Measurements from ENCODE around the gene PLEKHA7. TPM values are rescaled to one million over a fixed set of nuclear protein-coding genes. Genes with fewer than 3 reads are reported as not detected.

The PLEKHA7 gene
- polyA plus RNA-seq, 1 donor, result 59.0 TPM

GRCh38 chr11:16981651-16982194, 32.5 kb downstream of the PLEKHA7 start:
- no CpG with 5 or more reads among the region's 9 CpGs for WGBS (ENCODE audit: insufficient coverage, low lambda C conversion rate)
- Histone ChIP-seq H3K27me3 (ENCODE audit: control insufficient read depth, insufficient read depth, low read length) (no peaks in the 10 kb centered on the region), H3K4me1 (ENCODE audit: control insufficient read depth, insufficient read depth, low read length) (peaks cover 79% of the 10 kb centered on the region), H3K27ac (ENCODE audit: low read length) (peak overlapping the region; percentile 57), H3K9me3 (ENCODE audit: control insufficient read depth, low read depth, low read length) (no peaks in the 10 kb centered on the region), H3K4me3 (ENCODE audit: low read length) (no peak overlapping the region), H3K36me3 (ENCODE audit: control insufficient read depth, insufficient read depth, low read length) (peaks cover 12% of the 10 kb centered on the region)
- peak in 1 of 2 donors; percentile 36 for DNase-seq

DNA sequence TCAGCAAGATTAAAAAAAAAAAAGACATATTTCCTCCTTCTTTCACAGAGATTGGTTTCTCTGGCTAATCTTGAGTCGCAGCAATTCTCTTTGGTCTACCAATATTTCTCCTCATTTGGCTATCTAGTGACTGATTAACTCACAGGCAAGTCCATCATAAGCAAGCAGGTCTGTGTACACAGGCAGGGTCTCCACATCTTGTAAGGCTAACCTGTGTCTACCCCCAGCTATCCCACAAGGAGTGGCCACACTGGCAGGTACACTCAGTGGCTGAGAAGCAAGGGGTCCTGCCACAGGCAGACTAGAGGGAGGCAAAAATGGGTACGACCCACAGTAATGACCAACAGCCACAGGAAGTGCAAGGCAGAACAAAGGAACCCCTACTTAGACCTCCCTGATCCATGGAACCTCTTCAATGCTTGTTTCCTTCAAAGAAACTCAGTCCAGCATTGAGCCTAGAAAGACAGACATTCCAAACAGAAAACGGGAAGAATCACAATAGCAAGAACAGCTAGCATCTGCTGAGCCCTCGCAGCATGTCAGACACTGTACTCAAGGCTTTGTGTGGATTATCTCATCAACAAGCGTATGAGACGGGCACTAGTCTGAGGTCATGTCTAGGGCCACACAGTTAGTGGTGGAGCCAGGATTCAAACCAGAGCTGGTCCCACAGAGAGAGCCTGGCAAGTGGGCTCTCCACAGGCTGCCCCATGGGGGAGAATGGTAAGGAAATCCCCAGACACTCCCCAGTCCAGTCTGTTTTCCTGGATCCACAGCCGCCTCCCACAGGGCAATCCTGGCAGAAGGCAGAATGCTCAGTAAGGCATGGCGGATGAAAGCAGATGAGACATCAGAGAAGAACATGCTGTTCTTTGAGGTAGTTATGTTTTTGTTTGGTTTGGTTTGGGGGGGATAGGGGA, 34.3 kb downstream of the PLEKHA7 start:
- peak overlapping the region; percentile 36 for H3K27ac ChIP-seq (ENCODE audit: low read length)

GRCh38 chr11:16977994-16978315, 36.3 kb downstream of the PLEKHA7 start:
- H3K4me3 ChIP-seq (ENCODE audit: low read length), result no peak overlapping the region
- no peak overlapping the region for H3K27ac ChIP-seq (ENCODE audit: low read length)
- no peak for DNase-seq
- H3K27me3 ChIP-seq (ENCODE audit: control insufficient read depth, insufficient read depth, low read length), result no peaks in the 10 kb centered on the region
- H3K9me3 ChIP-seq (ENCODE audit: control insufficient read depth, low read depth, low read length), result no peaks in the 10 kb centered on the region
- H3K4me1 ChIP-seq (ENCODE audit: control insufficient read depth, insufficient read depth, low read length), result peaks cover 46% of the 10 kb centered on the region
- H3K36me3 ChIP-seq (ENCODE audit: control insufficient read depth, insufficient read depth, low read length), result peaks cover 7% of the 10 kb centered on the region
- WGBS (ENCODE audit: insufficient coverage, low lambda C conversion rate), result no CpG with 5 or more reads among the region's 2 CpGs

More for the DNA sequence above, 34.3 kb downstream of the PLEKHA7 start:
- Histone ChIP-seq H3K4me3 (ENCODE audit: low read length) (no peak overlapping the region), H3K36me3 (ENCODE audit: control insufficient read depth, insufficient read depth, low read length) (peaks cover 12% of the 10 kb centered on the region), H3K9me3 (ENCODE audit: control insufficient read depth, low read depth, low read length) (no peaks in the 10 kb centered on the region), H3K27me3 (ENCODE audit: control insufficient read depth, insufficient read depth, low read length) (no peaks in the 10 kb centered on the region), H3K4me1 (ENCODE audit: control insufficient read depth, insufficient read depth, low read length) (peaks cover 63% of the 10 kb centered on the region)
- DNase-seq, result peak in 1 of 2 donors; percentile 71
- WGBS (ENCODE audit: insufficient coverage, low lambda C conversion rate), result no CpG with 5 or more reads among the region's 8 CpGs

DNA sequence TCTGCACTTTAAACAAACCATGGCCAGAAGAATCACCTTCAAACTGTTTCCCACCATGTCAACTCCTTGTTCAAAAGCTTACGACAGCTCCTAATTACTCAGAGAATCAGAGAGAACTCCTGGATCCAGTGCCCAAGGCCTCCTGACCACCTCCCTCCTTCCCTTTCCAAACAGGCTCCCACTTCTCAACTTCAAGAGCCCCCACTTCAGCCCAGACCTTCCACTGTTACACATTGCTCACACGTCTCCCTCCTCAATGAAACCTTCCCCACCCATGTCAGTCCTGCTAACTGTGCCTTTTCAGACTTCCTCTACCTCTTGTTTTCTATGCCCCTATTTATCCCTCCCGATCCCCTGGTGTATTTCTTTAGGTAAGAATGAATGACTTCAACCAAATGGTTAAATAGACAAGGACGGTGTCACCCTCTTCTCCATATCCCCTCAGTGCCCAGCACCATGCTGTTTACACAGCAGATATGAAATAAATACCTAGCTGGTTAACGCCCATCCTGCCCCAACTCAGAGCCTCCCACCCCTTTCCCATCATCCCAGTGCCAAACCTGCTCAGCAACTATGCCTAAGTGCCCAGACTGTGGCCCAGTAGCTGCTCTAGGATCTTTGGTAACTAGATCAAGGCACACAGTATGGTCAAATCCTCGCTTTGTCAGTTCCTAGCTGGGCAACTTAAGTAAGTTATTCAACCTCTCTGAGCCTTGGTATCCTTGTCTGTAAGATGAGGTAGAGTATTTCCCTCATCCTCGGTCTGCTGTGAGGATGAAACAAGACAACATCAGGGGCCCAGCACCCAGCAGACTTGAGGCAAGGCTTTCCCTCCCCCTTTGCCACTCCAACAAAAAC, 36.8 kb downstream of the PLEKHA7 start:
- peaks cover 40% of the 10 kb centered on the region for H3K4me1 ChIP-seq (ENCODE audit: control insufficient read depth, insufficient read depth, low read length)
- H3K36me3 ChIP-seq (ENCODE audit: control insufficient read depth, insufficient read depth, low read length), result peaks cover 7% of the 10 kb centered on the region
- no peaks in the 10 kb centered on the region for H3K9me3 ChIP-seq (ENCODE audit: control insufficient read depth, low read depth, low read length)
- WGBS (ENCODE audit: insufficient coverage, low lambda C conversion rate), result 100% methylated on average over 2 of the region's 7 CpGs
- H3K27me3 ChIP-seq (ENCODE audit: control insufficient read depth, insufficient read depth, low read length), result no peaks in the 10 kb centered on the region
- H3K27ac ChIP-seq (ENCODE audit: low read length), result no peak overlapping the region
- H3K4me3 ChIP-seq (ENCODE audit: low read length), result no peak overlapping the region
- DNase-seq, result no peak

DNA sequence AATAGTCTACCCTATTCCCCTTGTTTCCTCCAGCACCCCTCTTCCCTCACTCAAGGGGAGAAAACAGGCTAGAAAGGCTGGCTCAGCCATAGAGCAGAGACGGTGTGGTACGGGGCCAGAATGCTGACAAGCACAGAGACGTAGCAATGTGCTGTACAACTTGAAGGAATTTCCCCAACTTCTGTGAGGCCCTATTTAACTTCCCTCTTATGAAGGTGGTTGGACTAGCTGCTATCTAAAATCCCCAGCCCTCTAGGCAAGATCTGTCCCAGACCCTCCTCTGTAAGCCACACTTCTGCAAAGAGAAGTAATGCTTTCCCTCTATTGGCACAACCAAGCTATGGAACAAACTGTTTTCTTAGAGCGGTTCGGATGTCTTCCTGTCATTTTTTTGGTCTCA, 37.8 kb downstream of the PLEKHA7 start:
- no peak overlapping the region for H3K4me3 ChIP-seq (ENCODE audit: low read length)
- no peaks in the 10 kb centered on the region for H3K9me3 ChIP-seq (ENCODE audit: control insufficient read depth, low read depth, low read length)
- H3K4me1 ChIP-seq (ENCODE audit: control insufficient read depth, insufficient read depth, low read length), result peaks cover 33% of the 10 kb centered on the region
- H3K36me3 ChIP-seq (ENCODE audit: control insufficient read depth, insufficient read depth, low read length), result peaks cover 7% of the 10 kb centered on the region
- no peak for DNase-seq
- no CpG with 5 or more reads among the region's 5 CpGs for WGBS (ENCODE audit: insufficient coverage, low lambda C conversion rate)
- no peaks in the 10 kb centered on the region for H3K27me3 ChIP-seq (ENCODE audit: control insufficient read depth, insufficient read depth, low read length)
- no peak overlapping the region for H3K27ac ChIP-seq (ENCODE audit: low read length)

DNA sequence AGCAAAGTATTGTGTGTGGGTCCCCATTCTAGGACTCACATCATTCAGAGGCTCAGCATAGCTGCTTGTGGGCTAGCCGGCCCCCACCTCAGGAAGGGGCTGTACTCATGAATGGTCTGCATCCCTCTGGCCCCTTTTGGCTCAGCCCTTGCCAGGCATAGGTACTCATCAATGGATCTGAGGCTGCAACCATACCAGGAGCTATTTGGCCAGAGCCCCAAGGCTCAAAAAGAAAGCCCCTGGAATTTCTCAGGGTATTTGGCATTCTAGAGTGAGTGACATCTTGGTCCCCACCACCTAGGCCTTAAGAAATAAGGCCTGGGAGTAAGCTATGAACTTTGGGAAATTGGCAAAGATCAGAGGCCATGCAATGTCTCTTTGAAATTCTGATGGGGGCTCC, 38.3 kb downstream of the PLEKHA7 start:
- Histone ChIP-seq H3K4me3 (ENCODE audit: low read length) (no peak overlapping the region), H3K36me3 (ENCODE audit: control insufficient read depth, insufficient read depth, low read length) (peaks cover 7% of the 10 kb centered on the region), H3K27me3 (ENCODE audit: control insufficient read depth, insufficient read depth, low read length) (no peaks in the 10 kb centered on the region), H3K9me3 (ENCODE audit: control insufficient read depth, low read depth, low read length) (no peaks in the 10 kb centered on the region), H3K27ac (ENCODE audit: low read length) (no peak overlapping the region), H3K4me1 (ENCODE audit: control insufficient read depth, insufficient read depth, low read length) (peaks cover 35% of the 10 kb centered on the region)
- no CpG with 5 or more reads among the region's 1 CpG for WGBS (ENCODE audit: insufficient coverage, low lambda C conversion rate)
- no peak for DNase-seq

DNA sequence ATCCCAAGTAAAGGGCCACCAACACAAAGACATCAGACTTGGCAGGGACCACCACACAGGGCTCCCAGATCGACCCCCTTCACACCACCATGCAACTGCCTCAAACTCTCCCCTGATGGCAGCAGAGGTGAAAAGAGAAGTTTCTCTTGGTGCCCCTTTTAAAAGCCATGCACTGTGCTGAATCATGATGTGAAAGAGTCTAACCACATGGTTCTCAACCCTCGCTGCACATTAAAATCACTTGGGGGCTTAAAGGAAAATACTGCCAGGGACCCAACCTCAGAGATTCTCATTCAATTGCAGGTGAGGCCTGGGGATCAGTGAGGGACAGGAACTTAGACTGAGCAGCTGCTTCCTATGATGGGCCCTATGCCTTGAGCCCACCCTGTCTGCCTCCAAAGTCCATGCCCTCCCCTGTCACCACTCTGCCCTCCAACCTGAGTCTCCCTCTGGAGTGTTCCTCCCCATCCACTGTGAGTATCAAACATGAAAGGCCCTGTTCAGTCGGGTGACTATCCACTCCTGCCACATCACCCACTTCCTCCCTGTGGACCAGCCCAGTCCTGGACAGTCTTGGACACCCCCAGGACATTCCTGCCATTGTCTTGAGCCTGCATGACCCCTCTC, 40.8 kb downstream of the PLEKHA7 start:
- WGBS (ENCODE audit: insufficient coverage, low lambda C conversion rate), result no CpG with 5 or more reads among the region's 3 CpGs
- Histone ChIP-seq H3K4me1 (ENCODE audit: control insufficient read depth, insufficient read depth, low read length) (peaks cover 37% of the 10 kb centered on the region), H3K36me3 (ENCODE audit: control insufficient read depth, insufficient read depth, low read length) (peaks cover 3% of the 10 kb centered on the region), H3K27me3 (ENCODE audit: control insufficient read depth, insufficient read depth, low read length) (no peaks in the 10 kb centered on the region), H3K4me3 (ENCODE audit: low read length) (no peak overlapping the region), H3K27ac (ENCODE audit: low read length) (no peak overlapping the region), H3K9me3 (ENCODE audit: control insufficient read depth, low read depth, low read length) (no peaks in the 10 kb centered on the region)
- DNase-seq, result no peak

DNA sequence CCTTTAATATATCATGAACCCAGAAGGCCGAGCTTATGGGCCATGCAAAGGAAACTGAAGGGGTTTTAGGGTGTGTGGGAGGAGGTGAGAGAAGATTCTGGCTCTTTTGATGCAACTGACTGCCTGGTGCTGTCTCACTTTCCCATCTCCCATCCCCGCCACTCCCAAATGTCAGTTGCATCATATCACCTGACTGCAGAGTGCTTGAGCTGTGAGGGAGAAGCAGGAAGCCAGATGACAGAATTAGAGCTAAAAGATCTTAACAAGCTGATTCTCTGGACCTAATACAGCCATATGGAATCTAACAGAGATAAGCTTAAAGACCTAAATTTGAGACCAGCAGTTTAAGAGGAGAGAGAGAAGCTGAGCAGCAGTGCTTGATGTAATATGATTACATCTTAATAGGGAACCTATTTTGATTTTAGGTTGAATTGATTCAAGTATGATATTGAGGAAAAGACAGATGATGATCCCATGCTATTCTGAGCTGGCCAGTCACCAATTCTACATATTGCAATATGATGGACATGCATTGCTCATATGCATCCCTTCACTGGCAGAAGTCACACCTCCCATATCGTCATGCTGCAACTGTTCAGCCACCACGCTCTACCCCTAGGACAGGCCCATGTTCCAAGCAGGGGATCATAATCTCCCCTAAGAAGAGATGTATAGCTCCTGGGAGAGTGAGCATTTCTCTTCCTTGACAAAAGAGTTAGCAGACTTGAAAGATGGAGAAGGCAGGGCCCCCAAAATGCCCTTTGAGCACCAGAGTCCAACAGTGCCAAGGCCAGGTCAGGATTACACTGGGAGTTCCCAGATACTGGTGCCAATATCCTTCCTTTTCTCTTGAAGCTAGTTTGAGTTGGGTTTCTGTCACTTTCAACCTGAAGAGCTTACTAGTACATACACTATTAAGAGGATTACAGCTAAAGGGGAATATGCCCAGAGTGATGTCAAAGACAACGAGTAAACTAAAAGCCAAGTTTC, 44.9 kb downstream of the PLEKHA7 start:
- H3K9me3 ChIP-seq (ENCODE audit: control insufficient read depth, low read depth, low read length), result no peaks in the 10 kb centered on the region
- no peaks in the 10 kb centered on the region for H3K27me3 ChIP-seq (ENCODE audit: control insufficient read depth, insufficient read depth, low read length)
- H3K27ac ChIP-seq (ENCODE audit: low read length), result peak overlapping the region; percentile 81
- H3K4me1 ChIP-seq (ENCODE audit: control insufficient read depth, insufficient read depth, low read length), result peaks cover 61% of the 10 kb centered on the region
- H3K4me3 ChIP-seq (ENCODE audit: low read length), result no peak overlapping the region
- DNase-seq, result peak; percentile 72 to 80
- 33% methylated on average over 1 of the region's 5 CpGs for WGBS (ENCODE audit: insufficient coverage, low lambda C conversion rate)
- peaks cover 9% of the 10 kb centered on the region for H3K36me3 ChIP-seq (ENCODE audit: control insufficient read depth, insufficient read depth, low read length)

GRCh38 chr11:16968196-16968595, 46.0 kb downstream of the PLEKHA7 start:
- WGBS (ENCODE audit: insufficient coverage, low lambda C conversion rate), result no CpG with 5 or more reads among the region's 2 CpGs
- no peaks in the 10 kb centered on the region for H3K27me3 ChIP-seq (ENCODE audit: control insufficient read depth, insufficient read depth, low read length)
- peaks cover 10% of the 10 kb centered on the region for H3K36me3 ChIP-seq (ENCODE audit: control insufficient read depth, insufficient read depth, low read length)
- H3K4me3 ChIP-seq (ENCODE audit: low read length), result no peak overlapping the region
- H3K9me3 ChIP-seq (ENCODE audit: control insufficient read depth, low read depth, low read length), result no peaks in the 10 kb centered on the region
- no peak for DNase-seq
- H3K27ac ChIP-seq (ENCODE audit: low read length), result peak overlapping the region; percentile 81
- peaks cover 61% of the 10 kb centered on the region for H3K4me1 ChIP-seq (ENCODE audit: control insufficient read depth, insufficient read depth, low read length)

All from large intestine (tissue), 3 donors.